ENCODE data around the gene RASAL3. TPM values are rescaled to one million over a fixed set of nuclear protein-coding genes. Genes with fewer than 3 reads are reported as not detected.

RASAL3 gene
- total RNA-seq, 1 donor from 2014 or later, result 0.05 TPM

DNA sequence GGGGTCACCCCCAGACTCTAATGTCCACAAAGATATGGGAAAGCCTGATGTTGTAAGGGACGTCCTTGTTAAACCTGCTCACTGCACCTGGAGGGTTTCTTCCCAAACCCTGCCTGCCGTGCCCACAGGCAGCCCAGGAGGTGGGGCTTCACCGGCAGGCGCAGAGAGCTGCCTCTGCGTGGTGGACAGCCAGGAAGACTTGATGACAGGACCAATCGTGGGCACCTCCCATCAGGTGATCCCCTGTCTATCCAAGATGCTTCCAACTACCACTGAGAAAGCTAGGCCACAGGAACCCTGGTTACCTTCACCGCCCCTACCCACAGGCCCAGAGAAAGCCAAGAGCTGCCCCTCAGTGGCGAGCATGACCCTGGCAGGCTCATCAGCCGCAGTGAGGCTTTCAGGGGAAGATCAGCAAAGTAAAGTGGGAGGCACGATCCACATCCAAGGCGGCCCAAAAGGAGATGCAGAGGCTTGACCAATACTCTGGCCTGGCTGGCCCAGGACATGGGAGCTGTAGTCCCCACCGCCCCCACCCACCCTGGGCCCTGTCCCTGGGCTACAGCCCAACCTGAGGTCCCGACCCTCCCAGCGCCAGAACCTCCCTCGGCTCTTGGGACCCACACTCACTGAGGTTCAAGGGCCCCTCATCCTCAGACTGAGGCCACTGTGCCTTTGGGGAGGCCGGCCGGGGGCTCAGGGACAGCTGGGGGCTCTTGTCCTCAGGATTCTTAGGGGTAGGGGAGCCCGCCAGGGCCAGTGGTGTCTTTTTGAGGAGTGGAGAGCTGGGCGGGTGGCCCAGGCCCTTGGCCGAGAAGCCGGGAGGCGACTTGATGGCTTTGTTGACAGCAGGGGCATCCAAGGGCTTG is 35.2 kb downstream of the RASAL3 start:
- no peak for DNase-seq (ENCODE audit: low spot score)
- Mint-ChIP-seq H3K36me3 (ENCODE audit: low read depth) (peaks cover 16% of the 10 kb centered on the region), H3K27me3 (ENCODE audit: low read depth) (no peaks in the 10 kb centered on the region), H3K27ac (ENCODE audit: unreplicated experiment) (no peak overlapping the region), H3K4me3 (ENCODE audit: unreplicated experiment) (no peak overlapping the region), H3K4me1 (ENCODE audit: low read depth) (peaks cover 28% of the 10 kb centered on the region), H3K9me3 (ENCODE audit: low read depth) (no peaks in the 10 kb centered on the region)
- TF ChIP-seq, protein P1, sequence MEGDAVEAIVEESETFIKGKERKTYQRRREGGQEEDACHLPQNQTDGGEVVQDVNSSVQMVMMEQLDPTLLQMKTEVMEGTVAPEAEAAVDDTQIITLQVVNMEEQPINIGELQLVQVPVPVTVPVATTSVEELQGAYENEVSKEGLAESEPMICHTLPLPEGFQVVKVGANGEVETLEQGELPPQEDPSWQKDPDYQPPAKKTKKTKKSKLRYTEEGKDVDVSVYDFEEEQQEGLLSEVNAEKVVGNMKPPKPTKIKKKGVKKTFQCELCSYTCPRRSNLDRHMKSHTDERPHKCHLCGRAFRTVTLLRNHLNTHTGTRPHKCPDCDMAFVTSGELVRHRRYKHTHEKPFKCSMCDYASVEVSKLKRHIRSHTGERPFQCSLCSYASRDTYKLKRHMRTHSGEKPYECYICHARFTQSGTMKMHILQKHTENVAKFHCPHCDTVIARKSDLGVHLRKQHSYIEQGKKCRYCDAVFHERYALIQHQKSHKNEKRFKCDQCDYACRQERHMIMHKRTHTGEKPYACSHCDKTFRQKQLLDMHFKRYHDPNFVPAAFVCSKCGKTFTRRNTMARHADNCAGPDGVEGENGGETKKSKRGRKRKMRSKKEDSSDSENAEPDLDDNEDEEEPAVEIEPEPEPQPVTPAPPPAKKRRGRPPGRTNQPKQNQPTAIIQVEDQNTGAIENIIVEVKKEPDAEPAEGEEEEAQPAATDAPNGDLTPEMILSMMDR (IDR thresholded peaks at IDR 0.05), result no peak

DNA sequence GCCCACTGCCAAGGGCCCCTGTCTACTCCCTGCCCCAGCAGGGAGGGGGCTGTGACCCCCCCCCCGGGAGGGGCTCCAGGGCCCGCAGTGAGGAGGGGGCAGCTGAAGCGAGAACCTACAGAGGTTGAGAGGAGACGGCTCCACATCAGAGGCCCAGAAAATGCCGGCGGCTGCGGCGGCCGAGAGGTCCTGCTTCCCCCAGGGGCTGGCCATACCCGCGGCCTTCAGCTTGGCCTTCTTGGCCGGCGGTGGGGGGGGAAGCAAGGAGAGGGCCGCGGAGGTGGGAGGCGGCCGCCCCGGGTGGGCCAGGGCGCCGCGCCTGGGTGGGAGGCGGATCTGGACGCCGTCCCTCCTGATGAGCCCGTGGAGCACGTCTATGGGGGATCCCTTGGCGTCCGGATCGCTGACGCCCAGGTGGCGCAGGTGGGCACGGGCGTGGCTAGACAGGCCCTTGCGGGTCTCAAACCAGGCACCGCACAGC is 36.3 kb downstream of the RASAL3 start:
- Mint-ChIP-seq H3K4me1 (ENCODE audit: low read depth) (peaks cover 21% of the 10 kb centered on the region), H3K9me3 (ENCODE audit: low read depth) (no peaks in the 10 kb centered on the region), H3K36me3 (ENCODE audit: low read depth) (peaks cover 21% of the 10 kb centered on the region), H3K27ac (ENCODE audit: unreplicated experiment) (no peak overlapping the region), H3K4me3 (ENCODE audit: unreplicated experiment) (no peak overlapping the region), H3K27me3 (ENCODE audit: low read depth) (no peaks in the 10 kb centered on the region)
- TF ChIP-seq, protein P1 (IDR thresholded peaks at IDR 0.05), result no peak
- DNase-seq (ENCODE audit: low spot score), result no peak

DNA sequence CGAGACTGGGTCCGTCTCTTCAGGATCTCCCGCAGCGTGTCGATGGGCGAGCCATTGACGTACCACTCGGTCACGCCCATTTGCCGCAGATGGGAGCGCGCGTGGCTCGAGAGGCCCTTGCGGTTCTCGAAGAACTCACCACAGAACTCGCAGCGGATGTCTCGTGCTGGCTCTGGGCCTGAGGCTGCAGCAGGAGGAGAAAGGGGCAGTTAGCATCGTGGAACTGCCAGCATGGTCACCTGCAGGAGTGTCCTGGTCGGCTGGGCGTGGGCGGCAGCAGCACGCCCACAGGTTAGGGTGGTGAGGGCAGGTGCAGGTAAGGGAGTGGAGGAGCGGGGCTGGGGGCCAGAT is 37.0 kb downstream of the RASAL3 start:
- TF ChIP-seq, protein P1 (IDR thresholded peaks at IDR 0.05), result no peak
- no peaks in the 10 kb centered on the region for H3K9me3 Mint-ChIP-seq (ENCODE audit: low read depth)
- peaks cover 26% of the 10 kb centered on the region for H3K36me3 Mint-ChIP-seq (ENCODE audit: low read depth)
- peaks cover 19% of the 10 kb centered on the region for H3K4me1 Mint-ChIP-seq (ENCODE audit: low read depth)
- no peak for DNase-seq (ENCODE audit: low spot score)
- no peaks in the 10 kb centered on the region for H3K27me3 Mint-ChIP-seq (ENCODE audit: low read depth)
- no peak overlapping the region for H3K4me3 Mint-ChIP-seq (ENCODE audit: unreplicated experiment)
- H3K27ac Mint-ChIP-seq (ENCODE audit: unreplicated experiment), result no peak overlapping the region

DNA sequence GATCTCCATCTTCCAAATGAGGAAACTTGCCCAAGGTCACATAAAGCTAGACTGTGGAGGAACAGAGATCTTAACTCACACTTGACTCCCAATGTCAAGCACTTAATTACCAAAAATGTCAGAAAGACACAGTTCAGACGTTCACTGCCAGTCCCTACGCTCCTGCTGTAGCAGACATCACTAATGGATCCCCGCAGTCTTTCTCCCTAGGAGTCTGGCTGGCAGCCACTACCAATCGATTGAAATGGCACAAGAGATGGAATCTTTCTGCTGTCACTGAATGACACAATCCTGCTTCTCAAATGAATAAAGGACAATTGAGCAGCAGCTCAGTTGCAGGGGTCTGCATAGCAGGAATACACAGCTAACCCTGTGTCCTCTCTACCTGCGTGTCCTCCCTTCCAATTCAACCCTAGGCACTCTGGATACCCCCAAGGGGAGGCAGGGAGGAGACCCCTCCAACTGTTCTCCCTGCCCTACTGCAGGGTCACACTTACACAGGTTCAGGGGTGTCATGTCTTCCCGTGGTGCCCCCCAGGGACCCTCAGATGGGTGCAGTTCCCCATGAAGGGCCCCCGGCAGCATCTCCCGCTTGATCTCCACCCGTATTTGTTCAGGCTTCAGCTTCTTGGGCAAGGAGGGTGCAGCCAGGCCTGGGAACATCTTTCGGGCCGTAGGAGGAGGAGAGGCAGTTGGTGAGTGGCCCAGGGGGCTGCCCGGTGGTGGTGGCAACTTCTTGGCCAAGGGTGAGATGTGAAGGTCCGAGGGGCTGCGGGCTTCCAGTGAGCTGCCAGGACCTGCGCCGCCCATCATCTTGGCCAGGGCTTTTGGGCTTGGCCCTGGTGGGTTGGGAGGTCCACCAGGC is 37.6 kb downstream of the RASAL3 start:
- TF ChIP-seq, protein P1 (IDR thresholded peaks at IDR 0.05), result no peak
- Mint-ChIP-seq H3K27me3 (ENCODE audit: low read depth) (no peaks in the 10 kb centered on the region), H3K4me3 (ENCODE audit: unreplicated experiment) (no peak overlapping the region), H3K9me3 (ENCODE audit: low read depth) (no peaks in the 10 kb centered on the region), H3K36me3 (ENCODE audit: low read depth) (peaks cover 28% of the 10 kb centered on the region), H3K4me1 (ENCODE audit: low read depth) (peaks cover 17% of the 10 kb centered on the region), H3K27ac (ENCODE audit: unreplicated experiment) (no peak overlapping the region)
- DNase-seq (ENCODE audit: low spot score), result no peak

DNA sequence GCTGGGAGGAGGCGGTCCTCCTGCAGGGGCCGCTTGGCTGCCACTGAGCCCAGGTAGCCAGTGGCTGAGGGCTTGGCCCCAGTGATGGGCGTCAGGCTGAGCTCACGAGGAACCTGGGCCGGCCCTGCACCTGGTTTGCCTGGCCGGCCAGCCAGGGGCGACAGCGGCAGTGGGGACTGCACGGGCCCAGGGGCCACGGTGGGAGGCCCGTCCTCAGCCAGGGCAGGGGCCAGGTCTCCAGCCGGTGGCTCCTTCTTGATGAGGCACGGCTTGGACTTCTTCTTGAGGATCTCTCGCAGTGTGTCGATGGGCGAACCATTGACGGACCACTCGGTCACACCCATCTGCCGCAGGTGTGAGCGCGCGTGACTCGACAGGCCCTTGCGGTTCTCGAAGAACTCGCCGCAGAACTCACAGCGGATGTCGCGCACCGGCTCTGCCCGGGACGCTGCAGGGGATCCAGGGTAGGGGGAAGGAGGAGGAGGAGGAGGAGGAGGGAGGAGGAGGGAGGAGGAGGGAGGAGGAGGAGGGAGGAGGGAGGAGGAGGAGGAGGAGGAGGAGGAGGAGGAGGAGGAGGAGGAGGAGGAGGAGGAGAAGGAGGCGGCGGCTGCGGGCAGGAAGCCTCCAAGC is 38.9 kb downstream of the RASAL3 start:
- H3K27me3 Mint-ChIP-seq (ENCODE audit: low read depth), result no peaks in the 10 kb centered on the region
- H3K4me1 Mint-ChIP-seq (ENCODE audit: low read depth), result peaks cover 4% of the 10 kb centered on the region
- no peak overlapping the region for H3K4me3 Mint-ChIP-seq (ENCODE audit: unreplicated experiment)
- peaks cover 27% of the 10 kb centered on the region for H3K36me3 Mint-ChIP-seq (ENCODE audit: low read depth)
- H3K9me3 Mint-ChIP-seq (ENCODE audit: low read depth), result no peaks in the 10 kb centered on the region
- no peak for DNase-seq (ENCODE audit: low spot score)
- no peak overlapping the region for H3K27ac Mint-ChIP-seq (ENCODE audit: unreplicated experiment)
- TF ChIP-seq, protein P1 (IDR thresholded peaks at IDR 0.05), result no peak
